BE2C (cell line): ENCODE data around the gene HMGN4.

Source experiments
- DNase-seq: peaks from one replicate; pipeline ENCODE4 v3.0.0-alpha.2; 2020
- H3K27me3 ChIP-seq: fragments of 250-450 bp; sonication (Bioruptor Pico); 2 replicates; pipeline ENCODE4 v1.5.1; 2020; ENCODE audit warnings: mild to moderate bottlenecking
- H3K36me3 ChIP-seq: fragments of 250-450 bp; sonication (Bioruptor Pico); 2 replicates; pipeline ENCODE4 v1.5.1; 2020; ENCODE audit warnings: mild to moderate bottlenecking
- H3K4me1 ChIP-seq: fragments of 250-450 bp; sonication (Bioruptor Pico); 2 replicates; pipeline ENCODE4 v1.5.1; 2020
- H3K4me3 ChIP-seq: 2 replicates; pipeline ENCODE4 v1.5.1; 2011; ENCODE audit warnings: low read depth, low read length
- H3K9me3 ChIP-seq: fragments of 250-450 bp; sonication (Bioruptor Pico); 2 replicates; pipeline ENCODE4 v1.5.1; 2020
- TF ChIP-seq, protein P1 (sequence below): IDR thresholded peaks from 2 replicates; pipeline ENCODE4 v1.5.1; 2012; ENCODE audit warnings: mild to moderate bottlenecking, low read depth, low read length

Gene HMGN4

DNA sequence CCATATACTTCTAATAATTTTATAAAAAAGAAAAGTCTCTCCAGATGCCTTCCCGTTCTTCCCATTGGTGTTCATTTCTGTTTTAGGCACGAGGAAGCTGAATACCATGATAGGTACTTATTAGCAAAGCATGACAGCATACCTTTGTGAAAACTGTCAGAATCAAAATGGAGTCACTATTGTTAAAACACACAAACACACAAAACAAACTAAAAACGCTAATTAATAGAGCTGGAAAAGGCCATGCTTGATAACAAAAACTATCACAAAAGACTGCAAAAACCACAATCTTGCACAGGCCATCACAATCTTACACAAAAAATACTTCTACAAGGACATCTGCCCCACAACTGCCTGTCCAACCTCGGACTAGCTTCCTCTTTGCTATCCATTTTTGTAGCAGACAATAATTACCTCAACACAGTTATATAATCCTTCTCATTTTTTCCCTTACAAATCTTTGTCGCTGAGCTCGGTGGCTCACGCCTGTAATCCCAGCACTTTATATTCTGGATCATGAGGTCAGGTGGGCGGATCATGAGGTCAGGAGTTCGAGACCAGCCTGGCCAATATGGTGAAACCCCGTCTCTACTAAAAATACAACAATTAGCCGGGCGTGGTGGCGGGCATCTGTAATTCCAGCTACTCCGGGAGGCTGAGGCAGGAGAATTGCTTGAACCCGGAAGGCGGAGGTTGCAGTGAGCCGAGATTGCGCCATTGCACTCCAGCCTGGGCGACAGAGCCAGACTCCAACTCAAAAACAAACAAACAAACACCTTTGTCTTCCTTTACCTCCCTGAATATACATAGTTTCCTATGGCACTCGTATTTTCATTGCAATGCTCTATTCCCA is 55.3 kb downstream of the HMGN4 start:
- H3K27me3 ChIP-seq, result no peaks in the 10 kb centered on the region
- H3K4me1 ChIP-seq, result no peaks in the 10 kb centered on the region
- no peak overlapping the region for H3K4me3 ChIP-seq
- H3K36me3 ChIP-seq, result peaks cover 5% of the 10 kb centered on the region
- DNase-seq, result no peak
- TF ChIP-seq, protein P1, sequence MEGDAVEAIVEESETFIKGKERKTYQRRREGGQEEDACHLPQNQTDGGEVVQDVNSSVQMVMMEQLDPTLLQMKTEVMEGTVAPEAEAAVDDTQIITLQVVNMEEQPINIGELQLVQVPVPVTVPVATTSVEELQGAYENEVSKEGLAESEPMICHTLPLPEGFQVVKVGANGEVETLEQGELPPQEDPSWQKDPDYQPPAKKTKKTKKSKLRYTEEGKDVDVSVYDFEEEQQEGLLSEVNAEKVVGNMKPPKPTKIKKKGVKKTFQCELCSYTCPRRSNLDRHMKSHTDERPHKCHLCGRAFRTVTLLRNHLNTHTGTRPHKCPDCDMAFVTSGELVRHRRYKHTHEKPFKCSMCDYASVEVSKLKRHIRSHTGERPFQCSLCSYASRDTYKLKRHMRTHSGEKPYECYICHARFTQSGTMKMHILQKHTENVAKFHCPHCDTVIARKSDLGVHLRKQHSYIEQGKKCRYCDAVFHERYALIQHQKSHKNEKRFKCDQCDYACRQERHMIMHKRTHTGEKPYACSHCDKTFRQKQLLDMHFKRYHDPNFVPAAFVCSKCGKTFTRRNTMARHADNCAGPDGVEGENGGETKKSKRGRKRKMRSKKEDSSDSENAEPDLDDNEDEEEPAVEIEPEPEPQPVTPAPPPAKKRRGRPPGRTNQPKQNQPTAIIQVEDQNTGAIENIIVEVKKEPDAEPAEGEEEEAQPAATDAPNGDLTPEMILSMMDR, result no peak
- H3K9me3 ChIP-seq, result no peaks in the 10 kb centered on the region

DNA sequence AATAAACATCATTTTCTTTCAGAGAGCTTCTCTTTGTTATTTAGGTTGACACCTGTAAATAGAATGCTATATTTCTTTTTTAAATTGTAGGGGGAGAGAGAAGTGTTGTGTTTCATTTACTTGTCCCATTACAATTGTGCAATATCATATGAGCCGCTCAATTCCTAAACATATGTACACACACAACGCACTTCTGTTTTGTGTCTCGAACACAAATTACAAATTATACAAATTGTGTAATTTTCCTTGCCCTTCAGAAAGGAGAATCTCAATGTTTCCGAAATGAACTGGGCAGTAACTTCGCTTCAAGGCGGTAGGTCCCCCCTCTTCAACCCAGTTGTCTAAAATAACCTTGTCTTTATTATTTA is 55.9 kb downstream of the HMGN4 start:
- Histone ChIP-seq H3K36me3 (peaks cover 11% of the 10 kb centered on the region), H3K27me3 (no peaks in the 10 kb centered on the region), H3K9me3 (no peaks in the 10 kb centered on the region), H3K4me1 (no peaks in the 10 kb centered on the region), H3K4me3 (no peak overlapping the region)
- TF ChIP-seq, protein P1, result no peak
- no peak for DNase-seq

DNA sequence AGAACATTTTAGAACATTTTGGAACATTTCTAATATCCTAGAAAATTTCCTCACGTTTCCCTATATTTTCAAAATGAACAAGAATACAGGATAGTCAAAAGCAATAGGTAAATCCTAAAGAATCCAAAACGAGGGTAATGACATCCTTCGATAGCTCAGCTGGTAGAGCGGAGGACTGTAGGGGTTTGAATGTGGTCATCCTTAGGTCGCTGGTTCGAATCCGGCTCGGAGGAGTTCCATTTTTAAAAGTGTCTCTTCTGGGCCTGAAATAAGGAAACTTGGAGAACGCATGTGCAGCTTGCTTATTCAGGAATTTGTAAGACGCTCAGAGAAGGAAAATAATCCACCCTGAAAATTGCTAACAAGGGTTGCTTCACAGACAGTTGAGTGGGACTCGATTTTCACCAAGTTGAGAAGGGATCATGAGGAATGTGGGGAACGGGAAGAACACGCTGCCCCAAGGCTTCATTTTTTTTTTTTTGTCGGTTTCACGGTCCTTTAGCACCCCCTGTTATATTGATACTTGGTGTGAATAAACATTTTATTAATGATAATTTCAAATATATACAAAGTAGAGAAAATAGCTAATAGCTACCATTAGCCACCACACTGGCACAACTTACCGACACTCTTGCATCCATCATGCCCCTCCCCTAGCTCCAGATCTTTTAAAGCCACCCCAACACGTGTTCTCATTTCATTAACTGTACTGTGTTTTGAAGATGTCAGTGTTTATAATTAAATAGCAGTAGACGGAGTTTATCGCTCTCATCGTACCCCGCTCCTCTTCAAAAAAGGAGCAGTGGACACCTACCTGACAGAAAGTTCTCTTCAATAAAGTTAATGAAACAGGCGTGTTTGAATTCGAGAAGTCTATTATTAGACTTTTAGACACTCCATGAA is 56.8 kb downstream of the HMGN4 start:
- H3K4me3 ChIP-seq, result peak overlapping the region; percentile 97
- no peaks in the 10 kb centered on the region for H3K4me1 ChIP-seq
- TF ChIP-seq, protein P1, result no peak
- H3K36me3 ChIP-seq, result peaks cover 20% of the 10 kb centered on the region
- peak; percentile 58 for DNase-seq
- no peaks in the 10 kb centered on the region for H3K27me3 ChIP-seq
- H3K9me3 ChIP-seq, result no peaks in the 10 kb centered on the region

DNA sequence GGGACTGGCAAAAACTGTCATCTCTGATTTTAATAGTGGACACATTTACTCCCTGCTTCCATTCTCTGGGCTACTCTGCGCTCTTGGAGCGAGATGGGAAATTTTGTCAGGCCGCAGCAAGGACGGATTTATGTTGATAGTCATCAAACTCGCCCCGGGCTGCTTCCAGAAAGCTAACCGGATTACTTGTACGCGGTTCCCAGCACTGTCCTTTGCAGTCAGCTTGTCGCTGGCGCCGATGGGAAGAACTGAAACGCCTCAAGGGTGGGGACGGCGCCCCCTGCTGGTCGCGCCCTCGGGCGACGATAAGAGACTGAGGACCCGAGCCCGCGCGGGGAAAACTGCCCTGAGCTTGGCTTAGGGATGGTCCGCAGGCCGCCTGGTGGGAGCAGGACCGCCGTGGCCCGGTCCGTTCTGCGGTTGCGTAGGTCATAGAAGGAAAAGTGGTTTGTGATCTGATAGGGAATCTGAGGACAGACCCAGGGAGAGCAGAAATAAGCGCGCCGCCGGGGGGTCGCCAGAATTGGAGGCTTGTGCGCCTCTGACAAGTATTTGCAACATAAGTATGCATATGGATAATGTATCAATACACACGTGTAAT is 57.6 kb downstream of the HMGN4 start:
- Histone ChIP-seq H3K4me1 (no peaks in the 10 kb centered on the region), H3K4me3 (peak overlapping the region; percentile 97)
- TF ChIP-seq, protein P1, result peak; percentile 88

More for the DNA sequence above, 57.6 kb downstream of the HMGN4 start:
- Histone ChIP-seq H3K27me3 (no peaks in the 10 kb centered on the region), H3K9me3 (no peaks in the 10 kb centered on the region), H3K36me3 (peaks cover 22% of the 10 kb centered on the region)
- DNase-seq, result peak; percentile 96
